Kasumi-1 (cell line): ENCODE measurements around the gene CCL5.

Experiments used
- DNase-seq, 2 experiments: peaks; one replicate each; lab custom pipeline; 2025; lab: John Stamatoyannopoulos, UW

The CCL5 gene

DNA sequence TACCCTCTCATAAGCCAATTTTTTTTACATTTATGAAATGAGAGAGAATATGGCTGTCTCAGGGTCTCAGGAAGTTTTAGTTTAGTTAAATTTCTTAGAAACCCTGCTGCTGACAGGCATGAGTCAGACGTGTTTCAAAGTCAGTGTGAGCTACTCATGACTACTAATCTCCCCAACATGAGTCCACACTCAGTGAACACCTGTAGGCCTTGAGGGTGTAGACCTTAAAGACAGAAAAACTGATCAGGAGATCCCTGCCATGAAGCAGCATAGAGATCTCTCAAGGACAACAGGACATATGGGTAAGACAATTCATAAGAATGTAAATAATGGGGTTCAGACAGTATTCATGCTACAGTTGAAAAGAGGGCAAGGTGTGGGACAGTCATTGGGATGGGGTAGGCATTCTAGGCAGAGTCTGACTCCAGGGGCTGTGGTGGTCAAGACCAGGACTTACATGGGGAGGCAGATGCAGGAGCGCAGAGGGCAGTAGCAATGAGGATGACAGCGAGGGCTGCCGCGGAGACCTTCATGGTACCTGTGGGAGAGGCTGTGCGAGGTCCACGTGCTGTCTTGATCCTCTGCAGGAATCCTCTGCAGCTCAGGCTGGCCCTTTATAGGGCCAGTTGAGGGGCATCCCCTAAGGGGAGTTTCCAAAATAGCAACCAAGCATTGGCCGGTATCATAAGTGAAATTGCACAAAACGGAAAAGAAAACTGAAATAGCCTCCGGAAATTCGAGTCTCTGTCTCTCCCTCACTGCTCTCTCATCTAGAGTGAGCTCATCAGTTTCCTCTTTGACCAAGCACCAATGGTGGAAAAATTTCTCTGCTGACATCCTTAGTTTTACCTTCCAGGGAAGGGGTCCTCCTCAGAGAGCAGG is at the start of gene CCL5:
TSS of gene CCL5 (minus strand) at position 588 of the 882 bp plus-strand sequence.
- DNase-seq: peak; percentile 82 to 83

DNA sequence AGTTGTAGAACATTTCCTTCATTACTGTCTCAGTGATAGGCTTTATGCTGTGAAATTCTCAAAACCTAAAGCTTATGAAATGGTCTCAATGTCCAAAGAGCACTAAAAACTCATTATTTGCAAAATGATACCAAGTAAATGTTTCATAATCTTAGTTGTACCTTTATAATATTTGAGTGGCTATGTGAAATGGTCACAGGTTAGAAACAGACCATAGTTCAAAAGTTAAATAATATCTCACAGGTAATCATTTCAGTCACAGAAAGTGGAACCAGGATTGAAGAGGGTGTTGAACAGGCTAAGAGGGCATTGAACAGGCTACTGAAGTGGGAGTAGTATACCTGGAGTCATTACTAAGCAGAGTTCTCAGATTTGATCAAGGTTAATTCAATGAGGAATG is 47.6 kb upstream of the CCL5 start:
- no peak for DNase-seq

DNA sequence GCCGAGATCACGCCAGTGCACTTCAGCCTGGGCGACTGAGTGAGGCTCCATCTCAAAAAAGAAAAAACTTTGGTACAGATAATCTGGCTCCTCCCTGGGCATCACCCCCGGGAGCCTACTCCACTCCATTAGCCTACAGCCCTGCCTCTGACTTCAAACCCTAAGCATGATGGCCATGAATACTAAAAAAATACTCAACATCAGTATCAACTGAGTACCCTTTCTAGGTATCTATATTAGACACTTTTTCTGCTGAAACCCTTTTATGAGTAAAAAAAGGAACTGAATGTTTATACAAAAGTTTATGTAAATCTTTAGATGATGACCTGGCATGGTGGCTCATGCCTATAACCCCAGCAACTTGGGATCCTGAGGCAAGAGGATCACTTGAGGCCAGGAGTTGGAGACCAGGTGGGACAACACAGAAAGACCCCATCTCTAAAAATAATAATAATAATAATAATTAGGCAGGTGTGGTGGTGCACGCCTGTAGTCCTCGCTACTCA is 43.5 kb upstream of the CCL5 start:
- DNase-seq: no peak

DNA sequence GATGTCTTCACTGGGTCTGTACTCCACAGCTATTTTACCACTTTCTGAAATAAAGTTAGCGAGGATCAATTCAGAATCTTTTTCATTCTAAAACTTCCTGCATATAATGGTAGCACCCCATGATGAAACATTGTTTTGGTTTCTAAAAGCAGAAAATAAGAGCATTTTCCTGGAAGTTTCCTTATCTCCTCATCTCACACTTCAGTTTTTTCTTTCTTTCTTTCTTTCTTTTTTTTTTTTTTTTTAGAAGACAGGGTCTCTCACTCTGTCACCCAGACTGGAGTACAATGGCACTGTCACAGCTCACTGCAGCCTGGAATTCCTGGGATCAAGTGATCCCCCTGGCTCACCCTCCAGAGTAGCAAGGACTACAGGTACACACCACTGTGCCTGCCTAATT is 40.1 kb upstream of the CCL5 start:
- no peak for DNase-seq

DNA sequence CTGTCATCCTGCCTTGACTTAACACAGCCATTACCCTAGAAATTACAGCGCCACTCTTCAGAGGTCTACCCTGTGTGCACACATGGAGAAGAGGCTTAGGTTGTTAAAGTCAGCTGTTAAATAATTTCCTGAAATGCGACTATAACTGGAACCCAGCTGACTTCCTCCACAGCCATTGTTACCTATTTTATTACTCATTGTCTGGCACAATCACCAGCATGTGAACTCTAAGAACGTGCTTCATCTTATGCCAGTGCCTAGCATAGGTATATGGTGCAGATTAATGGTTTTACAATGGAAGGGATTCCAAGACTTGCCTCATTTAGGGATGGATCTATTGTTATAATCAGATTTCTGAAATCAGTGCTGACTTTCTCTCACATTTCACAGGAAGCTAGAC is 38.5 kb upstream of the CCL5 start:
- DNase-seq: no peak

DNA sequence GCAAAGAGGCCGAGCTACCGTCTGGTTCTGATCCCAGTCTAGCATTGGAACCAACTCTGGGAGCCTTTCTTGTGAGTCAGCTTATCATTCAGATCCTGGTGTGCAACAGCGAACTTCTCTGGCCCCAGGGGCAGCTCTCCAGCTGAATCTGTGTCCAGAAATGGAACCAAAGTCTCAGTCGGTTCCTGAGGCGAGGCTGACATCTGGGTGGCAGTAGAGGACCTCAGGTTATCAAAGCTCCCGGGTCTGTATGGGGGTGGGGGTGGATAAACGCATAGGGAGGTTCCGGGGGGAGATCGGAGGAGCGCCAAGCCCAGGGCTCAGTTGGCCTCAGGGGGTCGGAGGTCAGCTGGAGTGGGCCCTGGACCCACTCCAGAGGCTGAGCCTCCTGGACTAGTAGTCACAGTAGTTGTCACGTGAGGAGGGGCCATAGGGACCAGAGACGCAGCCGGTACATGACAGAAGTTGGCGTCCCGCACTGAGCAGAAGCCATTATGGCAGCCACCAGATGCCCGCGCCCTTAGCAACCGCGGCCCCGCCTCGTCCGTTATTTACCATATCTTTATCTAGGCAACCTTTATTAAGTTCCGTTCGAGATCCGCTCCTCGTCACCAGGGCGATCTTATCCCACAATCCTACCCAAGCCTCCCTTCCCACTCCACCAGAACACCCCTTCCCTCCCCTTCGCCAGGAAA is 37.5 kb upstream of the CCL5 start:
- no peak for DNase-seq

DNA sequence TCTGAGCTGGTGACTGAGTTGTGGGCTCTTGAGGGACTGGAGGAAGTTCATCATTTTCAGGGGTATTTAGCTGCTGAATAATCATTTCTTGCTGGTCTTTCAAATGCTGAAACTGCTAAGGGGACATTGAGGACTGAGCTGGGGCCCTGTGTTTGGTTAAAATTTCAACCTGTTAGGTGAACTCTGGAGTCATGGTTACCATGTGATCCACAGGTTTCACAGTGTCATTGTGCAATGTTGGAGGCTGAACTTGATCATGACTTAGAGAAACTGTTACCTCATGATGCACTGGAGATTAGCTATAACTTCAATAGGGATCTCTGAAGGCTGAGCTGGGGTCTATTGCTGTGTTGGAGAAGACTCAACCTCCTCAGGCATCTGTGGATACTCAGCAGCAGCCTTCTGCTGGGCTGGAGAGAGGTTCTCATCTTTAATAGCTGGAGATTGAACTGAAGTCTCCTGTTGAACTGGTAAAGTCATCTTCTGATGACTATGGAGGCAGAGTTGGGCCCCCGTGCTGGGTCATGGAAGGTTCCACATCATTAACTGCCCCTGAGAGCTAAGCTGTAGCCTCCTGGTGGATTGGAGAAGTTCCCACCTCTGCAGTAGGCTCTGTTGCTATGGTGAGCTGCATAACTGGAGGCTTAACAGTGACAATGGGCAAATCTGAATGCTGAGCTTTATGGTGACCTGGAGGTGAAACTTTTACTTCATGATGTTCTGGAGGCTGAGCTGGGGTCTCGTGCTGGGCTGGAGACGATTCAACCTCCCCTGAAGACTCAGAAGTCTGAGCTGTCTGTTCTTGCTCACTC is 35.2 kb upstream of the CCL5 start:
- DNase-seq: no peak

DNA sequence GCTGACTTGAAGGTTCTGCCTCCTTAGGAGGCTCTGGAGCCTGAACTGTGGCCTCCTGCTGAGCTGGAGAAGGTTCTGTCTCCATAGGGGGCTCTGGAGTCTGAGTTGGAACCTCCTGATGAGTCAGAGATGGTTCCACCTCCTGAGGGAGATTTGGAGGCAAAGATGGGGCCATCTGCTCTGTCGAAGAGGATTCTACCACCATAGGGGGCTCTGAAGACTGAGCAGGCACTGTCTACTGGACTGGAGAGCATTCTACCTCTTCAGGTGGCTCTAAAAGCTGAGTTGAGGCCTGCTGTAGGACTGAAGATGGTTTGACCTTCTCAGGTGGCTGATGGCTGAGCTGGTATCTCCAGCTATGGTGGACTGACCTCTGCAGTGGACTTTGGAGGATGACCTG is 34.2 kb upstream of the CCL5 start:
- DNase-seq: no peak

DNA sequence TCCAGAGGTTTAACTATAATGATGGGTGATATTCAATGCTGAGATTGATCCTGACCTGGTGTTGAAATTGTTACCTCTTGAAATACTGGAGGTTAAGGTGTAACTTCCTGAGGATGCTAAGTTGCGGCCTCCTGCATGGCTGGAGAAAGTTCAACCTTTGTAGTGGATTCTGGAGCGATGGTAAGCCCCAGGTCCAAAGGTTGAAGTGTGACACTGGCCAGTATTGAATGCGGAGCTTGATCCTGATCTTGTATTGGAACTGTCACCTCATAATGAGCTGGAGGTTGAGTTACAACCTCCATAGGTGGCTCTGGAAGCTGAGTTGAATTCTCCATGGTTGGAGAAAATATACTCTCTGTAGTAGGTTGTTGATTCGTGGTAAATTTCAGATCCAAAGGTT is 33.4 kb upstream of the CCL5 start:
- no peak for DNase-seq

DNA sequence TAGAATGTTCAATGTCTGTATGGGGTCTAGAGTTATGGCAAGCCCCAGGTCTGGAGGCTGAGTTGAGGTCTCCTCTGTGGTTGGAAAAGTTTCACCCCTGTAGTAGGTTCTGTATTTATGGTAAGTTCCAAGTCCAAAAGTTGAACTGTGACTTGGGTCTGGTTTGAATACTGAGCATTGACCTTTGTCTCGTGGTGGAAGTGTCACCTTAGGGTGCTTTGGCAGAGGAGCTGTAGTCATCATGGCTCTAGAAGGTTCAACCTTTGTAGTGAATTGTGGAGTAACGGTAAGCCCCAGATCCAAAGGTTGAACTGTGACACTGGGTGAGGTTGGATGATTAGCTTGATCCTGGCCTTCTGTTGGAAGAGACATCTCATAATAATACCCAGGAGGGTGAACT is 32.8 kb upstream of the CCL5 start:
- no peak for DNase-seq

DNA sequence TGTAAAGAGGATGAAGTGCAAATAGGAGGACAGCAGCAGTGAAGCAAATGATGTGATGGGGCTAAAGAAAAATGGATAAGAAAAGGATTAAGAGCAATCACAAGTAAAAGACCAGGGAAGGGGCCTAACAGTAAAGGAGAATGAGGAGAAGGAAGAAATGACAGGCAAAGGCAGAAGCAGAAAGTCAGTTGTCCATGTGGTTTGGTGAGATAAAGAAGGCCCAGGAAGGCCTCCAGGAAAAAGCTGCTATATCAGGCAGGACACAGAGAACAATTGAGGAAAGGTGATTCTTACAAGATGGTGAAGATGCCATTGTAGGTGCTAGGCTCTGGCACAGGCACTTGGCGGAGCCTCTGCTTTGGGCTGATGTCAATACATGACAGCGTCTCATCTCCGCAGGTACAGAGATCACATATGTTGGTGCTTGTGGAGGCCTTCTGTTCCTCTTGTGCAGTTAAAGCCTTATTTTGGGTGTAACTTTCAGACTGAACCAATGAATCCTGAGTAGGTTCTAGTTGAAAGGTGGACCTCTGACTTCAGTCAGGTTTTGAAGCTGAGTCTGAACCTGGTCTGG is 32.3 kb upstream of the CCL5 start:
- DNase-seq: no peak

DNA sequence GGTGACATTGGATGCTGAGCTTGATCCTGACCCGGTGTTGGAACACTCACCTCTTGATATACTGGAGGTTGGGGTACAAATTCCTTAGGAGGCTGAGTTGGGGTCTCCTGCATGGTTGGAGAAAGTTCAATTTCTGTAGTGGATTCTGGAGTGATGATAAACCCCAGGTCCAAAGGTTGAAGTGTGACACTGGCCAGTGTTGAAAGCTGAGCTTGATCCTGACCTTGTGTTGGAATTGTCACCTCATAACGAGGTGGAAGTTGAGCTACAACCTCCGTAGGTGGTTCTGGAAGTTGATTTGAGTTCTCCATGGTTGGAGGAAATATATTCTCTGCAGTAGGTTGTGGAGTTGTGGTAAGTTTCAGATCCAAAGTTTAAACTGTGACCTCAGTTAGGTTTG is 29.2 kb upstream of the CCL5 start:
- DNase-seq: no peak

DNA sequence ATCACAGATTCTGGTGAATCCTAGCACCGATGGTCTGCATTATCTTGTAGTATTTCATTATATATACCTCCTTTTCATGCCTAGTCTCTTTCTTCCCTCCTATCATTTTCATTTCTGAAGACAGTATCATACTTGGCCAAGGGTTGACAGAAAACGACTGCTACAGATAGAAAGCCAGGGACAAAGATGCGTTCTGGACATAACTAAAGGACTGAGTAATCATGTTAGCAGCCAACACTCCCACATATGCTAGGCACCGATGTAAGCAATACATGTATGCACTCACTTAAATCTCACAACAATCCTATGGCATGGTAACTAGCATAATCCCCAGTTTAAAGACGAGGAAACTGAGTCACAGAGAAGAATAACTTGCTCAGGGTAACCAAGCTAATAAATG is 27.5 kb upstream of the CCL5 start:
- no peak for DNase-seq

DNA sequence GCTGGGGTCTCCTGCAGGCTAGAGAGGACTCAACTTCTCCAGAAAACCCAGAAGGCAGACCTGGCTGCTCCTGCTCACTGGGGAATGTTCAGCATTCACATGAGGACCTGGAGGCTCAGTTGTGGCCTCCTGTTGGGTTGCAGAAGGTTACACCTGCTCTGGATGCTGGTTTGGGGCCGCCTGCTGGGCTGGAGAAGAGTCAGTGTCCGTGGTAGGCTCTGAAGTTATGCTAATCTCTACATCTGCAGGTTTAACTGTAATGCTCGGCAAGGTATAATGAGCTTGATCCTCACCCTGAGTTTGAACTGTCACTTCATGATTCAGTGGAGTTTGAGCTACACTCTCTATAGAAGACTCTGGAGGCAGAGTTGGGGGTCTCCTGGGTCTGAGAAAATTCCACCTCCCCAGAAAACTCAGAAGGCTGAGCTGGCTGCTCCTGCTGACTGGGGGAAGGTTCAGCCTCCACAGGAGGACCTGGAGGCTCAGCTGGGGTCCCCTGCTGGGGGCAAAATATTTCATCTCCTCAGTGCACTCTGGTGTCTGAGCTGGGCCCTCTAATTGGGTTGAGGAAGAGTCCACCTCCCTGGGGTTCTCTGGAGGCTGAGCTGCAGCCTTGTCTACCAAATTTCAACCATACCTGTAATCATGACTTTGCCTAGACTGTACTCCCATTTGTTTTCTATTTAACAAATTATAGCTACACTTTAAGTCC is 26.9 kb upstream of the CCL5 start:
- DNase-seq: no peak

DNA sequence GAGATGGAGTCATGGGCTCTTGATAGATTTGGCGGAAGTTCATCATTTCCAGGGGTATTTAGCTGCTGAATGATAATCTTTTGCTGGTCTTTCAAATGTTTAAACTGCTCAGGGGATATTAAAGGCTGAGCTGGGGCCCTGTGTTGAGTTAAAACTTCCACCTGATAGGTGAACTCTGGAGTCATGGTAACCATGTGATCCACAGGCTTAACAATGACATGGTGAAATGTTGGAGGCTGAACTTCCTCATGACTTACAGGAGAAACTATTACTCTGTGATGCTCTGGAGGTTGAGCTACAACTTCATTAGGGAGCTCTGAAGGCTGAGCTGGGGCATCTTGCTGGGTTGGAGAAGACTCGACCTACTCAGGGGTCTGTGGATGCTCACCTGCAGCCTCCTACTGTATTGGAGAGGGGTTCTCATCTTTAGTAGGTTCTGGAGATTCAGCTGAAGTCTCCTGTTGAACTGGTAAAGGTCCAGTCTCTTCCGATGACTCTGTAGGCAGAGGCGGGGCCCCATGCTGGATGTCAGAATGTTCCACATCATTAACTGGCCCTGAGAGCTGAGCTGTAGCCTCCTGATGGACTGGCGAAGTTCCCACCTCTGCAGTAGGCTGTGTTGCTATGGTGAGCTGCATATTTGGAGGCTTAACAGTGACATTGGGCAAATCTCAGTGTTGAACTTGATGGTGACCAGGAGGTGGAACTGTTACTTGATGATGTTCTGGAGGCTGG is 26.2 kb upstream of the CCL5 start:
- no peak for DNase-seq

DNA sequence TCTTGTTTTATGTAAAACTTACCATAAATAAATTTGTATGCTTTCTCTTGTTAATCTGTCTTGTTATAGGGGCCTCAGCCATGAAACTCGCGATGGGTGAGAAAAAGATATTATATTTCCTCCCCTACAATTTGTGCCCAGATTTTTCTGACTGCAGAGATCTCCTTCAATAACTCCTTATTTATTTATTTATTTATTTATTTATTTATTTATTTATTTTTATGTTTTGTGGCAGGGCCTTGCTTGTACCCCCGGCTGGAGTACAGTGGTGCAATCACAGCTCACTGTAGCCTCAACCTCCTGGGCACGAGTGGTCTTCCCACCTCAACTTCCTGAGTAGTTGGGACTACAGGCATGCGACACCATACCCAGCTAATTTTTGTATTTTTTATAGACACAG is 23.3 kb upstream of the CCL5 start:
- no peak for DNase-seq

DNA sequence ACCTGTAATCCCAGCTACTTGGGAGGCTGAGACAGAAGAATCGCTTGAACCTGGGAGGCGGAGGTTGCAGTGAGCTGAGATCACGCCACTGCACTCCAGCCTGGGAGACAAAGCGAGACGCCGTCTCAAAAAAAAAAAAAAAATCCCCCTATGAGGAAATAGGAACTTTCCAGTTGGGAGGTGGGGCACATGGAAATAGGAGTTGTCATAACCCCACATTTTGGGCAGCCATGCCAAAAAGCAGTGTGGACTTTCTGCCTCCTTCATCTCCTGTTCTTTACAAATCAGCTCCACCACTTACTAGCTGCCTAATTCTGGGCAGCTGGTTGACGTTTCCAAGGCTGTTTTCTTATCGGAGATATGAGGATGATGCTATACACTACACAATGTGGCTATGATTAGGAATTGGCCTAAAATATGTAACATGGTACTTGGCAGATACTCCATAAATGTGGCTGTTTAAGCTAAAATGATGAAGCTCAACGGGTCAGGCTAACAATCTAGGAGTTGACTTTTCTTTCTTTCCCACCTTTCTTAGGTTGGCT is 21.5 kb upstream of the CCL5 start:
- DNase-seq: no peak

DNA sequence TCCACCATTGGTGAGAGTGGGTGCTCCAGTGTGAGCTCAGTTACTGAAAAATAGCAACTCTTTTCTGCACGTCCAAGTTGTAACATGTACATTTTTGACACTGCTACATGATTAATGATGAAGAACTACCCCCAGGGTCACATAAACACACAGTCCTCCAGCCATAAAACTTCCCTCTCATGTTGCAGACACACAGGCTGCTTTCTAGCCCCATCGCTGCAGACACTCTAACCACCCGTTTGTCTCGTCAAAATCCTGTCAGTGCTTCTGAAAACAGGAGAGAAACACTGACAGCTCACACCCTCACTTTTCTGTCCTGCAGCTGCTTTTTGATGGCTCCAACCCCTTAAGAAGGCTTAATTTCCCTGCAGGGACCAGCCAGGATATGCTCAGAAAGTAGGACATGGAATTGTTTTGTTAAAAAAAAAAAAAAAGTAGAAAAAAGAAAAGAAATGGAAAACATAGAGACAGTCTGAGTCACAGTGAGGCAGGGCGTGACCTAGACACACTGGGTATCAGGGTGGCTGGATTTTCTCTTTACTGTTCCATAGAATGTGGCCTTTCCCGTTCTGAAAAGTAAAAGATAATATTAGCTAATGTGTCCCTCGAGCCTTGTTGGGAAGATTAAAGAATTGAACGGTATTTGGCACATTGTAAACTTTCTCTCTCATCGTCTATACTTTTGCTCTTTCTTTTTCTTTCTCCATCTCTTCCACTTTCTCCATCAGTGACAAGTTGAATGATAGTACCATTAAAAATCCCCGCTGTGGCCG is 20.7 kb upstream of the CCL5 start:
- no peak for DNase-seq

DNA sequence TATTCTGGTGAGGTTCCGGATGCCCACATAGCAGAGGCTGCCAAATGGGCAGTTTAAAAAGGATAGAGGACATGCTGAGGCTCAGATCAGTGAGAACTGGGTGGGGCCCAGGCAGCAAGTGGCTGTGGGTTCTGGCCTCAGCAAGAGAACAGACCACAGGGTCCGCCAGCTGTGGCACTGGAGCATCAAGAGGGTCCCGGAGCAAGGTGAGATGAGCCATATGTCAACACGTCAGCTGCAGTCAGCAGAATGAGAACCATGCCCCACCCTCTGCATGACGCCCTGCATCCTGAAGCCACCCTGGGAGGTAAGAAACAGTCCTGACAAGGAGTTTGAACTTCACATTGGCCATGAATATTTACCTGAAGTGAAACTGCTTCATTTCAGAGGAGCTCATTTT is 20.1 kb upstream of the CCL5 start:
- no peak for DNase-seq
